H1 (cell line): Measurements from ENCODE around the gene SLC18A3. TPM values are rescaled to one million over a fixed set of nuclear protein-coding genes. Genes with fewer than 3 reads are reported as not detected.

Source experiments
- CTCF ChIA-PET: fragments of 300-600 bp; sonication (Branson Sonifier 250); formaldehyde crosslinking; loops from one replicate; lab custom pipeline; 2021; ENCODE audit not compliant: partially characterized antibody; lab: Charles Lee
- POLR2A ChIA-PET: fragments of 300-600 bp; sonication (Branson Sonifier 250); formaldehyde crosslinking; loops from one replicate; lab custom pipeline; 2021; ENCODE audit warnings: inconsistent platforms; ENCODE audit not compliant: partially characterized antibody; lab: Charles Lee
- DNase-seq, 2 experiments: peaks; one replicate each; pipeline versions ENCODE4 v3.0.0 to v3.0.0-alpha.2; 2010 to 2022; ENCODE audit warnings: low spot score in 2 of 2, low read depth in 1 of 2, mixed read lengths in 1 of 2
- FAIRE-seq: peaks from 2 replicates; lab custom pipeline; 2011; peaks lifted over from hg19 to GRCh38; lab: Jason Lieb, UNC
- H2AFZ ChIP-seq: 2 replicates; pipeline ENCODE4 v1.8.1; 2012; ENCODE audit warnings: low read length, inconsistent platforms
- H2AK5ac ChIP-seq: 2 replicates; pipeline ENCODE4 v1.6.1; 2013; ENCODE audit warnings: low read depth, low read length
- H2BK120ac ChIP-seq: replicated peaks from 2 replicates; pipeline ENCODE3; 2013; ENCODE audit warnings: low read depth, low read length, inconsistent platforms
- H2BK12ac ChIP-seq: 2 replicates; pipeline ENCODE4 v1.6.1; 2013; ENCODE audit warnings: low read depth, low read length
- H2BK15ac ChIP-seq: 2 replicates; pipeline ENCODE4 v1.6.1; 2013; ENCODE audit warnings: low read length
- H2BK20ac ChIP-seq: 2 replicates; pipeline ENCODE4 v1.6.1; 2013; ENCODE audit warnings: low read length
- H2BK5ac ChIP-seq: 2 replicates; pipeline ENCODE4 v1.6.1; 2013; ENCODE audit warnings: low read depth, low read length
- H3K14ac ChIP-seq: 2 replicates; pipeline ENCODE4 v1.6.1; 2013; ENCODE audit warnings: inconsistent platforms; ENCODE audit not compliant: insufficient read length
- H3K18ac ChIP-seq: 2 replicates; pipeline ENCODE4 v1.6.1; 2013; ENCODE audit warnings: low read length; ENCODE audit errors: extremely low read depth
- H3K23ac ChIP-seq: 2 replicates; pipeline ENCODE4 v1.6.1; 2013; ENCODE audit warnings: inconsistent platforms; ENCODE audit not compliant: insufficient read length
- H3K23me2 ChIP-seq: 2 replicates; pipeline ENCODE4 v1.6.1; 2013; ENCODE audit warnings: low read depth, low read length
- H3K27ac ChIP-seq: 2 replicates; pipeline ENCODE4 v1.6.1; 2011; ENCODE audit warnings: low read depth, low read length, inconsistent platforms
- H3K27me3 ChIP-seq, 4 experiments: replicated peaks in 1 of 4; 1 replicate in 1 of 4; 2 replicates in 3 of 4; pipeline versions ENCODE4 v1.6.1 to v1.8.1; 2011 to 2013; ENCODE audit warnings: low read length in 3 of 4, mild to moderate bottlenecking in 3 of 4, inconsistent platforms in 2 of 4, mixed read lengths in 2 of 4, moderate library complexity in 1 of 4; ENCODE audit not compliant: control insufficient read depth in 3 of 4, insufficient read depth in 3 of 4; ENCODE audit errors: extremely low read depth in 1 of 4
- H3K36me3 ChIP-seq, 4 experiments: 2 replicates each; pipeline versions ENCODE4 v1.6.1 to v1.8.1; 2011 to 2013; ENCODE audit warnings: mild to moderate bottlenecking in 4 of 4, low read length in 3 of 4, moderate library complexity in 2 of 4, control low read depth in 1 of 4, inconsistent platforms in 1 of 4; ENCODE audit not compliant: insufficient read depth in 4 of 4, control insufficient read depth in 2 of 4
- H3K4ac ChIP-seq: replicated peaks from 2 replicates; pipeline ENCODE3; 2013; ENCODE audit warnings: low read length, low read depth, mixed read lengths, inconsistent platforms; ENCODE audit not compliant: insufficient read length
- H3K4me1 ChIP-seq, 4 experiments: replicated peaks in 1 of 4; 1 replicate in 1 of 4; 2 replicates in 3 of 4; pipeline versions ENCODE4 v1.6.1 to v1.8.1; 2011 to 2013; ENCODE audit warnings: low read length in 3 of 4, inconsistent platforms in 2 of 4, mixed read lengths in 1 of 4; ENCODE audit not compliant: insufficient read depth in 4 of 4, control insufficient read depth in 3 of 4
- H3K4me2 ChIP-seq, 2 experiments: 2 replicates each; pipeline versions ENCODE4 v1.6.1 to v1.8.1; 2011 to 2013; ENCODE audit warnings: low read depth in 2 of 2, low read length in 2 of 2, control low read depth in 1 of 2, inconsistent platforms in 1 of 2, mild to moderate bottlenecking in 1 of 2; ENCODE audit not compliant: insufficient read depth in 1 of 2
- H3K4me3 ChIP-seq, 4 experiments: fragments of 200-600, 300-600 bp in 1 of 4; sonication (generic), shearing (Covaris generic), sonication (Bioruptor Twin) in 1 of 4; 2 replicates each; pipeline versions ENCODE4 v1.5.1 to v1.8.1; 2011 to 2016; ENCODE audit warnings: low read length in 4 of 4, low read depth in 3 of 4, control low read depth in 2 of 4, inconsistent platforms in 2 of 4, mild to moderate bottlenecking in 2 of 4, mixed read lengths in 1 of 4, moderate library complexity in 1 of 4; ENCODE audit not compliant: insufficient read depth in 2 of 4; ENCODE audit errors: extremely low read depth in 1 of 4
- H3K56ac ChIP-seq: replicated peaks from 2 replicates; pipeline ENCODE3; 2013; ENCODE audit warnings: low read depth, mild to moderate bottlenecking, mixed read lengths, low read length, inconsistent platforms; ENCODE audit not compliant: insufficient read length
- H3K79me1 ChIP-seq: 2 replicates; pipeline ENCODE4 v1.6.1; 2013; ENCODE audit warnings: low read depth, low read length, control low read depth
- H3K79me2 ChIP-seq, 2 experiments: 2 replicates each; pipeline versions ENCODE4 v1.6.1 to v1.8.1; 2012 to 2013; ENCODE audit warnings: low read length in 2 of 2, mild to moderate bottlenecking in 2 of 2, inconsistent platforms in 1 of 2; ENCODE audit not compliant: insufficient read depth in 2 of 2, control insufficient read depth in 1 of 2
- H3K9ac ChIP-seq, 4 experiments: replicated peaks in 1 of 4; 1 replicate in 1 of 4; 2 replicates in 3 of 4; pipeline versions ENCODE4 v1.6.1 to v1.8.1; 2011 to 2013; ENCODE audit warnings: low read depth in 3 of 4, low read length in 3 of 4, control low read depth in 2 of 4, mild to moderate bottlenecking in 2 of 4, moderate library complexity in 2 of 4, inconsistent platforms in 1 of 4; ENCODE audit errors: extremely low read depth in 1 of 4
- H3K9me3 ChIP-seq, 2 experiments: 2 replicates each; pipeline versions ENCODE4 v1.6.1 to v1.8.1; 2012 to 2013; ENCODE audit warnings: mild to moderate bottlenecking in 2 of 2, moderate library complexity in 2 of 2, control low read depth in 1 of 2, inconsistent platforms in 1 of 2, low read depth in 1 of 2, low read length in 1 of 2, mixed read lengths in 1 of 2; ENCODE audit not compliant: insufficient read depth in 2 of 2
- H4K20me1 ChIP-seq, 2 experiments: replicated peaks in 1 of 2; 2 replicates each; pipeline versions ENCODE3 to v1.8.1; 2011 to 2013; ENCODE audit warnings: inconsistent platforms in 2 of 2, low read length in 2 of 2, mild to moderate bottlenecking in 1 of 2; ENCODE audit not compliant: insufficient read depth in 2 of 2, control insufficient read depth in 1 of 2
- H4K5ac ChIP-seq: 2 replicates; pipeline ENCODE4 v1.6.1; 2013; ENCODE audit warnings: low read length, low read depth, mixed read lengths, inconsistent platforms; ENCODE audit not compliant: insufficient read length
- H4K8ac ChIP-seq: 2 replicates; pipeline ENCODE4 v1.8.0; 2013; ENCODE audit warnings: mild to moderate bottlenecking, moderate library complexity, low read length, inconsistent platforms; ENCODE audit not compliant: insufficient read depth; ENCODE audit errors: extremely low read depth
- H4K91ac ChIP-seq: replicated peaks from 2 replicates; pipeline ENCODE3; 2013; ENCODE audit warnings: low read length, mixed read lengths, inconsistent platforms; ENCODE audit not compliant: insufficient read length
- CHD1 ChIP-seq: IDR thresholded peaks from 2 replicates; pipeline ENCODE4 v1.6.1; 2012; ENCODE audit warnings: low read depth, low read length, improper control_type of control experiment
- E2F6 ChIP-seq: IDR thresholded peaks from 2 replicates; pipeline ENCODE4 v1.6.1; 2012; ENCODE audit warnings: inconsistent platforms
- EGR1 ChIP-seq: IDR thresholded peaks from 2 replicates; pipeline ENCODE4 v1.6.1; 2011; ENCODE audit warnings: low read depth, low read length, borderline replicate concordance
- GABPA ChIP-seq: IDR thresholded peaks from 2 replicates; pipeline ENCODE4 v1.6.1; 2011; ENCODE audit warnings: mild to moderate bottlenecking, low read length, moderate library complexity, borderline replicate concordance; ENCODE audit not compliant: insufficient read depth
- KDM4A ChIP-seq: IDR thresholded peaks from one replicate; pipeline ENCODE4 v1.7.1; 2012; ENCODE audit warnings: low read depth, mild to moderate bottlenecking, moderate library complexity, low read length, inconsistent platforms; ENCODE audit not compliant: severe bottlenecking
- NANOG ChIP-seq: IDR thresholded peaks from 2 replicates; pipeline ENCODE4 v1.6.1; 2011; ENCODE audit warnings: low read length, low read depth, mild to moderate bottlenecking, inconsistent platforms; ENCODE audit not compliant: insufficient read depth, poor library complexity, severe bottlenecking
- NRF1 ChIP-seq: IDR thresholded peaks from 2 replicates; pipeline ENCODE4 v1.6.1; 2011; ENCODE audit warnings: mild to moderate bottlenecking, low read depth, low read length, improper control_type of control experiment
- RXRA ChIP-seq: IDR thresholded peaks from 2 replicates; pipeline ENCODE4 v1.6.1; 2011; ENCODE audit warnings: low read depth, mild to moderate bottlenecking, low read length, moderate library complexity; ENCODE audit not compliant: insufficient read depth
- SIN3A ChIP-seq, 2 experiments: IDR thresholded peaks in 1 of 2; conservative IDR thresholded peaks in 1 of 2; 2 replicates each; pipeline ENCODE4 v1.6.1; 2011 to 2012; ENCODE audit warnings: low read length in 2 of 2, improper control_type of control experiment in 1 of 2, low read depth in 1 of 2, mild to moderate bottlenecking in 1 of 2
- SIRT6 ChIP-seq: IDR thresholded peaks from one replicate; pipeline ENCODE4 v1.7.1; 2012; ENCODE audit warnings: low read length, inconsistent platforms
- TAF1 ChIP-seq: IDR thresholded peaks from 2 replicates; pipeline ENCODE4 v1.6.1; 2011; ENCODE audit warnings: mild to moderate bottlenecking, low read depth, low read length
- TCF12 ChIP-seq: IDR thresholded peaks from 2 replicates; pipeline ENCODE4 v1.6.1; 2011; ENCODE audit warnings: low read depth, mild to moderate bottlenecking, low read length
- WGBS, 2 experiments: shearing (Covaris generic) in 1 of 2; methylation state at CpG; one replicate each; pipeline versions ENCODE4 v1.1.6 to v1.1.7; 2013 to 2015; ENCODE audit warnings: low lambda C conversion rate in 2 of 2, mixed read lengths in 2 of 2, inconsistent platforms in 1 of 2, low coverage in 1 of 2, missing lambda C conversion rate in 1 of 2; ENCODE audit not compliant: insufficient replicate concordance in 2 of 2, insufficient coverage in 1 of 2, insufficient read length in 1 of 2; ENCODE audit errors: extremely low coverage in 1 of 2, missing lambda C conversion rate in 1 of 2; 5-methylcytosine and 5-hydroxymethylcytosine counted together
- polyA plus RNA-seq, 7 experiments: library from polyadenylated mRNA; depleted of rRNA in 3 of 7; stranded (reverse) in 5 of 7; unstranded in 2 of 7; fragments of >200 nt in 5 of 7; fragments of 200-250 nt in 2 of 7; gene quantifications; 1 replicate in 5 of 7; 2 replicates in 1 of 7; 4 replicates in 1 of 7; pipeline versions ENCODE4 v1.2.1 to v1.2.3, GENCODE V29; 2011 to 2013; ENCODE audit warnings: missing spikeins in 2 of 7, mixed read lengths in 2 of 7
- total RNA-seq: library from RNA; stranded (reverse); fragmentation: NEBNext Ultra II Directional; extraction: Animal tissue kit (Norgen Biotek cat#: 25700); gene quantifications from 2 replicates; pipeline ENCODE4 v1.2.1, GENCODE V29; 2021

SLC18A3 gene
- total and polyA plus RNA-seq, 2 of the 8 experiments (the other 6 are each of a cell fraction or from before 2014, with no cell fraction given), result 0.17 TPM; not detected in 1

- Histone ChIP-seq H3K9me3 (peaks cover 0 to 4% of the 10 kb centered on the region in 2 experiments; a peak in 1 of 4 replicates), H3K23ac (no peak overlapping the region), H3K79me1 (no peaks in the 10 kb centered on the region), H3K27ac (no peak overlapping the region), H4K8ac (no peak overlapping the region), H2BK120ac (no peak overlapping the region), H2AFZ (no peak overlapping the region), H4K91ac (no peak overlapping the region)
- FAIRE-seq (no peak), DNase-seq (peak in 1 of 2 experiments; percentile 41)
- POLR2A ChIA-PET, result no interaction called here
- WGBS, 2 experiments, result 77% methylated on average over 5 of the region's 5 CpGs; no CpG with 5 or more reads in 1 of the 2 experiments
- TF ChIP-seq SIRT6, result no peak
- TF ChIP-seq RXRA, result no peak
- no peak for TF ChIP-seq GABPA
- no peak for TF ChIP-seq TAF1
- TF ChIP-seq TCF12, result no peak
- no peak for TF ChIP-seq NANOG
- TF ChIP-seq CHD1, result no peak
- no peak for TF ChIP-seq NRF1
- TF ChIP-seq SIN3A (conservative IDR thresholded peaks at IDR 0.05 in 1 of 2, IDR thresholded peaks at IDR 0.05 in 1 of 2; ENCODE audit: low read depth in 1 of 2, low read length in 2 of 2), result no peak
- TF ChIP-seq KDM4A, result no peak
- no peak for TF ChIP-seq E2F6
- no peak for TF ChIP-seq EGR1
- TF ChIP-seq, all 59 proteins: peak for 0
- H2AK5ac ChIP-seq, result no peak overlapping the region
- no peak overlapping the region for H3K56ac ChIP-seq
- H3K18ac ChIP-seq, result no peak overlapping the region
- H3K27me3 ChIP-seq, result 0 out of 7 replicates have a peak, but pooled peaks cover 0 to 2% (median 0%) of the 10 kb centered on the region in 4 experiments
- H3K79me2 ChIP-seq, result no peaks in the 10 kb centered on the region
- peaks cover 0 to 3% (median under 1%) of the 10 kb centered on the region in 4 experiments; a peak in 3 of 7 replicates for H3K4me1 ChIP-seq
- no peak overlapping the region for H3K4me3 ChIP-seq
- no peak overlapping the region for H3K4ac ChIP-seq
- no peak overlapping the region for H3K9ac ChIP-seq
- H3K14ac ChIP-seq, result no peak overlapping the region
- no peak overlapping the region for H2BK5ac ChIP-seq
- no peaks in the 10 kb centered on the region for H4K20me1 ChIP-seq
- H2BK20ac ChIP-seq, result no peak overlapping the region
- H2BK15ac ChIP-seq, result no peak overlapping the region
- H3K36me3 ChIP-seq, result no peaks in the 10 kb centered on the region
- CTCF ChIA-PET, result interaction anchor here (0.8 to 1.7 kb wide), 4 partner anchors 10 to 46 kb away, joined by 3 to 5 read pairs (median 4); no protein-coding TSS in a partner anchor
- H2BK12ac ChIP-seq, result no peak overlapping the region
- no peak overlapping the region for H4K5ac ChIP-seq
- no peak overlapping the region for H3K4me2 ChIP-seq
- no peaks in the 10 kb centered on the region for H3K23me2 ChIP-seq
These were observed 44.1 kb downstream of the SLC18A3 start for GRCh38 chr10:49654036-49654693.
